Measurements from ENCODE around the gene BCL2.
"Not testable (repeated sequence)": the region's sequence is repeated elsewhere in the genome, so short reads cannot be mapped to it uniquely, and the experiment has no call there.

BCL2 gene

DNA sequence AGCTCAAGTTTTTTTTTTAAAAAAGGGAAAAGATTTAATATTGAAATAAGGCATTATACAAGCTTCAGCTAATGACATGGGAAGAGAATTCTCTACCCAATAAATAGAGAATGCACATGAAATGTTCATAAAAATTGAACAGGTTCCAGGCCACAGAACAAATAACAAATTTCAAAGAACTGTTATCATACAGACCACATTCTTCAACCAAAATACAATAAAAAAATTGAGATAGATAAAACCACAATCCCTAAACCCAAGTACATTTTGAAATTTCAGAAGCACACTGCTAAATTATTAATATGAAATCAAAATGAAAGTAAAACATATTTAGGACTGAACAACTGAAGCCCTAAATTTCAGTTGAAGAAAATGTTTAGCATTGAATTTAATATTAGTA is 89.6 kb downstream of the BCL2 start:
- no peak for DNase-seq

DNA sequence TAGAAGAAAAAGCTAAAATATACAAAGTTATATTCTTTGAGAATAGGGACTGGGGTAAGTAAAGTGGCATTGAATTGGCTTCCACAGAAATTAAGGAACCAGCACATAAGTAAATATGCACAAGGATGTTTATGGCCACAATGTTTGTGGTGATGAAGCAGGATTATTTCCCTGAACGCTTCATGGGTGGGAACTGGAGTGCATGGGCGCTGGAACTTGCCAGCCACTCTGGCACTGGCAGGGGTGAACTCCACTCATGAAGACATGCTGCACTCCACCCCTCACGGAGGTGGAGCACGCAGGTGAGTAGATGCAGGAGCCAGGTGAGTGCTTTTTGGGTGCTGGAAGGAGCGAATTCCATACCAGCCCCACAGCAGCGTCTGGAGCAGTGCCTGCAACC is 94.1 kb downstream of the BCL2 start:
- no peak for DNase-seq

DNA sequence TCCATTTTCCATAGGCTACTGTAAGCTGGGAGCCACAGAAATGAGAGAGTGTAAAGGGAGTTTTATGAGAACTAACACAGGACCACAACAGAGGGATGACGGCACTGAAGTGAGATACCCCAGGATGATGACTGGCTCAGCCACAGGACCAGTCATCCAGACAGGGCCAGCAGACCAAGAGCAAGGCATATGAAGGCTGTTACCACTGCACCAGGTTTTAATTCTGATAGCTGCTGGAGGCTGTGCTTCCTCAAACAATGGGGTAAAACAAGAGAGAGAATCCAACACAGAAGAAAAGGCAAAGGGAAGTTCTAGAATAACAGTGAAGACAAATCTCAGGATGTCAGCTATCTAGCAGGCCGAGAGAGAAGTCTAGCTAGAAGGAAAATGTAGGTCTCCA is 94.9 kb downstream of the BCL2 start:
- no peak for DNase-seq

DNA sequence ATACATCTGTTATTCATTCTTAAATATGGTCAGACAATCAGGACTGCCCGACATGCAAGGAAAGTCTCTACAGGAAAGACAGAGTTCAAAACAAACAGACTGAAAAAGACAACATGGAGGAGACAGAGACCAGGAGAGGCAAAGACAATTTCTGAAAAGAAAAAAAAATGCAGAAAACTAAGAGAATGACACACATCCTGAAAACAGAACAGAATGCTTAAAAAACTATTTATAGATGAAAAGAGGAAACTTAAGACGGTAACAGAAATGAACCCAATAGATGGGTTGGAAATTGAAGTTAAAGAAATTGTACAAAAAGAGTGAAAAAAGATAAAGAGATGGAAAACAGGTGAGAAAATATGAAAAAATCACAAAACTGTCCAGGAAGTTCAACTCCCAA is 95.7 kb downstream of the BCL2 start:
- DNase-seq, result no peak

DNA sequence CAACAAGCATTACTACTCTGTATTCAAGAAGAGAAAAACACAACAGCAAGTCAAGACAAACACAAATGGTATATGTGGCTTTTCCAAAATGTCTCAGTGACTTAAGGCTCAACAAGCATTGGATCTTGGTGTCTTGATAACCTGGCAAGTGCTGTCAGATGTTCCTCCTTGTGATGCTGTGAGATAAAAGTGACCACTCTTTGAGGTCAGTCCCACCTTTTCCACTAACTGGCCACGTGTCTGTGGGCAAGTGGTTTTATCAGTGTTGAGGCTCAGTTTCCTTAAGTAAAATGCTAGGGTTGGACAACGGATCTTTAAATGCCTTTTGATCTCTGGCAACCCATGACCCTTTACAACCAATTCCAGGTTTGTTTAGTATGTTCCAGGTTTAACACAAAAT is 98.7 kb downstream of the BCL2 start:
- DNase-seq, result no peak

DNA sequence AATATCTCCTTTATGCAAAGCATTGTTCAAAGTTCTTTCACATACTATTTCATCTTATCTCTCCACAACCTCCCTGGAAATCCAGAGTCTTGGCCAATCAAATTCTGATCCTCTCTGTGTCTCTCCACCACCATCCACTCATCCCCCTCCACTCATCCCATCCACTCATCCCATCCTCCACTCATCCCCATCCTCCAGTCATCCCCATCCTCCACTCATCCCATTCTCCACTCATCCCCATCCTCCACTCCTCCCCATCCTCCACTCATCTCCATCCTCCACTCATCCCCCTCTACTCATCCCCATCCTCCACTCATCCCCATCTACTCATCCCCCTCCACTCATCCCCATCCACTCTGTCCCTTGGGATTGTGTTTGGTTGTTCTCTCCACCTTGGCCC is 101.1 kb downstream of the BCL2 start:
- no peak for DNase-seq

DNA sequence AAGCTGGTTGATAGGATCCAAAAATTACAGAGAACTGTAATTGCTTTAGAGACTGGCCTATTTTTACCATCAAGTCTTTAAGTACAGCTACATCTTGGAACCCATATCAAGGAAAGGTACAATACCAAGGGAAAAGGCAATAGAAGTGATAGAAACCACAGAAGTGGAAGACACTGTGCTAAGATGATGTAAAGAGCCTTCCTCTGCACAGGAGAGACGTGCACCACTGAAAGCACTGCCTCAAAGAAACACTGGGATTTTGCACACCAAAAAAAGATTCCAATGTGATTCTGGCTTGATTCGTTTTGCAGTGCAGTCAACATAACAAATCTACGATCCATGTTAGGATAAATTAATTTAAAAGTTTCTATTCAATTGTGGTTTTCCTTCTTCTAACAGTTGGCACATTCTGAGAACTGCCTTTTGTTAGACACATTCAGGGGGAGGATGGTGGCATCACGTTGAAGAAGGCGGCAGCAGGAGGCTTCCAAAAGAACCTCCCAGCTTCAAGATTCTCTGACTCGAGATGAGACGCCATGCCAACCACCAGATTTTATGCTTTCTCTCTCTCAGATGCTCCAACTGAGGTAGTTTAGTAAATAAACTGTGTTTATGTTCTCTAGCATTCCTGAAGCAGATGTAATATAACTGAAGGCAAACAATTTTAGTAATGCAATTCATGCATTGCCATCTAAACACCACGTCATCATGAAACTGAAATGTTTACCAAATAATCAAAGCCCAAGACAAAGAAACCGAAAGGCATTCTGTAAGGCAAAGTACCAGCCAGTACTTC is 102.9 kb downstream of the BCL2 start:
- no peak for DNase-seq

DNA sequence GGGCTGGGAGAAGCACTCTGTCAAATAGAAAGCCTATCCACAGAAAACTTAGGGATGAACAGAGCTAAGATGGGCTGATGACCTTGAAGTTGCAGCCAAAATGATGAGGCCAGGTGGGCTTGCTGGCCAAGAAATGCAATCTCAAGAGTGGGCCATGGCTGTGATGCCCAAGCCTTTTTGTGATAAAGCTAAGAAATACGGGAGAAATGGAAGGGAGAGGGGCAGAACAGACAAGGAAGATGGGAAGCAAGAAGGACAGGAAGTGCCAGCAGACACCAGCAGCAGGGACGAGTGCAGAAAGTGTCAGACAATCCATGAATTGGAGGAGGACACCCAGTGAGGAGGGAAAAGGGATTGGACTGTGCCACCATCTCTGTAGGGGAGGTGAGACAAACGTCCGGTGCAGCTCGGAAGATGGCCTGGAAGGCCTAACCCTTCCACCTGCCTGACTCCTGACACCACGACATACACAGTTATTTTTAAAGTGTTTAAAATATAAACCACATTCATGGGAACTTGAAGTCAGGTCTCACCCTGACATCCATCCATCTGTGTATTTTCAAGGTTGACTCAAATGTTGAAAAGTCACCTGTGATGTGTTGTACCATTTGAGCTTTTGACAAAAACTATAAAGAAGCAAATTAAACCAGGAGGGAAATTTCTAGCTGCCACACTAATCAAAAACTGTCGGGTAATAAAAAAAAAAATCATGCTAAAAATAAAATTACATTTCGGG is 105.5 kb downstream of the BCL2 start:
- no peak for DNase-seq

DNA sequence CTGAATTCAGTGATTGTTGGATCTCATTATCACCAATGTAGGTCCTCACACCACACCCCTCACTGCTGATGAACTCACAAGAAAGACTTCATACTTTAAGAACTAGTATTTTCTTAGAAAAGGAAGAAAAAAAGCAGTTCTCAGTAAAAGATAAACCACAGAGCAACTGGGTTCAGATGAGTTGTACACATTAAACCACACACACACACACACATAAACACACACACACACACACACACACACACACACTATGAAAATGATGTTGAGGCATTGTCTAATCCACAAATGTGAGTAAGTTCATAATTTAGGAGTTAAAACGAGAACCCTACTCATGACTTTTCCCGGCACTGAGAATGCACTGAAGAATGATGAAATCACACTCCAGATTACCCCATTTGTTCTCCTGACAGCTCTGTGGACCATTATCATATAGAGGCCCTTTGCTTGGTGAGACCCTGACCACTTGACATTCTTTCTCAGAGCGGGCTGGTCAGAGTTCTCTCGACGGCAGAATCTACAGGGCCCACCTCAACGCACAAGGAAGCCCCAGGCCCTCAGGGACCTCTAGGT is 106.2 kb downstream of the BCL2 start:
- no peak for DNase-seq

DNA sequence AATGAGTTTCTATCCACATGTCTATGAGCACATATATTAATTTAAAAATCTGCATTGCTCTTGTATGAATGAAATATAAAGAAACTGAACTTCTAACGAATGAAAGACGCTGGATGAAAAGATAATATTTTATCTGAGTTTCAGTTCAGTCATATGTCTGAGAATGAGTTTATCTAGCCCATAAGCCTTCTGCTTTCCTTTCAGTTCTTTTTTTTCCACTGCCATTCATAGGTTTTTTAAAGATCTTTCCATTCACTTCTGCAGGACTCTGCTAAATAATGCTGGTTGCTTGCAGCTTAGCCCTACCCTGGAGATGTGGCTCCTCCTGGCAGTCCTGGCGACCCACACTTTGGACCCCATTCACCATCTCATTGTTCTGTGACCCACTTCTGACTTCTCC is 109.0 kb downstream of the BCL2 start:
- no peak for DNase-seq

DNA sequence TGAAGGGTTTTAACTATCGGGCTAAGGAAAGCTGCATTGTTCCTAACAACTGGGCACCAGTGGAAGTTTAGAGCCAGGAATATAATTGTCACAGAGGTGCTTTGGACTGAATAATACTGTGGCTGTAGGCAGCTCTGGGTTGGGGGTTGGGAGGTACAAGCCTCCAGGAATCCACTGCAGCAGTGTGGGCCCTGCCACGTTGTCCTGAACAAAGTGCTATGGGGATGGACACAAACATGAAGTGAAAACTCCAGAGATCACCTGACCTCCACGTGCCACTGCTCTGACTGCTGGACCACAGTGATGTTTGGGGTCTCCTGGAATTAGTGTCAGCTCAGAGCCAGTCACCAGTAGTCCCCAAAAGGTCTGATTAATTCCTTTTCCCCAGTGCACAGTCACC is 110.9 kb downstream of the BCL2 start:
- DNase-seq, result no peak

DNA sequence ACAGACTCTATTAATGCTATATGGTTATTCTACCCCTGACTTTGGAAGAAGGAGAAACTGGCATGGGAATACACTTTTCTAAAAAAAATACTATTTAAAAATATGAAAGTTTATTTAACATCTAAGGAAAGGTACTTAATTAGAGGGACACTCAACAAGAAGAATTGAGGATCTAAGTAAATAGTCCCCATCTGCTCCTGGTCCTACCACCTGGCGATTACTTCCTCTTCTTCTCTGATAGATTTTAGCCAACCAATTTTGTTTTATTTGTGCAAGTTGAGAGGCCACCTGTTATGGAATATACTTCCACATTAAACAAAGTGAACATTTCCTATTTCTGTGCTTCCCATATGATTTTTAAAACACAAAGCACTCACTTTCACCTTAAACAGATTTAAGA is 111.7 kb downstream of the BCL2 start:
- DNase-seq, result no peak

DNA sequence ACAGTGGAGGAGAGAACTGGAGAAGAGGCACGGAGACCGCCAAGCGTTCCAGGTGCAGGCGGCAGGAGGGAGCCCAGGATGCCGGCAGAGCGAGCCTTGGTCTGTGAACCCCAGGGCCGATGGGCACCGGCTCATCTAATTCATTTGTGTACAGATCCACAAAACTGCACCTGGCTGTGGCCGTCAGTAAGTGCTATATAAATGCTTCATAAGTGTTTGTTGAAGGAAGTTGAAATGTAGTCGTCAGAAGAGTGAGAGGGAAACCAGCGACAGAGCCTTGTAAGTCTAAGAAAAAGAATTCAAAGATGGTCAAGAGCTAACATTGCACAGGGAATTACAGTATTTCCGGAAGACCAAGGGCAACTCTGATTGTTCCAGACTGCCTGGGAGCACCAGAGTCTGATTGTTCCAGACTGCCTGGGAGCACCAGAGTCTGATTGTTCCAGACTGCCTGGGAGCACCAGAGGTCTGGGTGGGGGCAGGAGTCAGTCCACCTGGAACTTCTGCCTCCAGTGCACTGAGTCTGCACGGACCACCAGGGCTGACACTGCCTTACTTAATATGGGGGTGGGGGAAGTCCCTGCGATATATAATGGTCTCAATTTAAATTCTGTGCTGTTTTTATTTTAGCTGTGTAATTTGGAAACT is 112.3 kb downstream of the BCL2 start:
- no peak for DNase-seq

DNA sequence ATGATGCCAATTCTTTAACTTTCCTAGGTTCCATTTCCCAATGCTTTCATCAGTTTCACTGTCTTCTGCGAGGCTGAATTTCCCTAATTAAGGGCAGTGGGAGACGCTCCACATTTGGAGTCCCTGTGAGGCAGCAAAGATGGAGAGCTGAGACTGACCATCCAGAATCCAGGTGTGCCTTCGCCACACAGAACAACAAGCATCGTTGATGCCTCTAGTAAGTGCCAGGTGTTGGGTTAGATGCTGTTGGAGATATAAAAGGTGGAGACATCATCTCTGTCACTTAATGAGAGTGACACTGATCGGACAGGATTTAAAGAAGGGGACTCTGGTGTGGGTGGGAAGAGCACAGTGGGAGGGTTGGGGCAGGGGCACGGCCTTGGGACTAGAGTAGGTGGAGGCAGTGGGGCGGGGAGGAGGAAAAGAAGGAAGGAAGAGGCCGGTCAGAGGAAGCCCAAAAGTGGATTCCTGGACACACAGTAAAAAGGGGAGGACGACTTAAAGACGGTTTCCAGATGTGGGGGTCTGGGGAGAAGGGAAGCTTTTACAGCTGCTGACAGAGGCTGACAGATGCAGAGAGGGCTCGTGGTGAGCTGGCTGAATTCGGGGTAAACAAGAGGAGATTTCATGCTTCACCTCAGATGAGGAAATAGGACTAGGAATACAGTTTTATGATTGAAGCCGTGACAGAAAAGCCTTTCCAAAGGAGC is 113.0 kb downstream of the BCL2 start:
- no peak for DNase-seq

DNA sequence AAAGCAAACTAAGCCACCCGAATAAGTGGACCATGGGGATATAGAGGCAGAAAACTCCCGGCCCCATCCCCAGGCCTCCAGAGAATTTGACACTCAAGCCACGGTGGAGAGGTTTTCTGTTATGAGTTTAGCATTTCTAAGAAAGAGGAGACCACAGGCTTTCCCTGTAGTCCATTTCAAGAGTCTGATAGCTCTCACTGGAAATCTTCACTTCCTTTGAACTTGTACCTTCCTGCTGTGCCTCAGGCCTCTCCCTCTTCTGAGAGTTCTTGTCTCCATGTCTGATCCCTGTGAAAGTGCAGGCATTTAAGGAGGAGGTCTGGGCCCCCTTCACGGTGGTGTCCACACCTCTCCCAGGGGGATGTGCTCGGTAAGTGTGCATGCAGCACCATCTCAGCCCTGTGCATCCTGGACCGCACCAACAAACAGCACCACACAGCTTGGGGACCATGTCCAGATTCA is 113.7 kb downstream of the BCL2 start:
- DNase-seq, result no peak

DNA sequence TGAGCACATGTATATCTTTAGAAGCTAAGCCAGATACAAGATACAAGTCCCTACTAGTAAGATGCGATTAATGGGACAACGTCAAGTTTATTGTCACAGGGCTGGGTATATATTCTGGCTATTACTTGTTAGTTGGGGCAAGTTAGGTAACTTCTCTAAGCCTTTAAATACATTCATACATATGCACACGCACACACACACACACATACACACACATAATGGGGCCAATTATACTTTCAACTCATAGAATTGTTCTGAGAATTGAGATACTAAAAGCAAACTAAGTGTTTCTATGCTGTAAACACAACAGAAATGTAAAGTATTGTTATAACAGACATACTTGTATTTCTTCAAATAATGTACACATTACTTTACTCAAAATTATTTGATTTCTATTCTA is 116.1 kb downstream of the BCL2 start:
- no peak for DNase-seq

DNA sequence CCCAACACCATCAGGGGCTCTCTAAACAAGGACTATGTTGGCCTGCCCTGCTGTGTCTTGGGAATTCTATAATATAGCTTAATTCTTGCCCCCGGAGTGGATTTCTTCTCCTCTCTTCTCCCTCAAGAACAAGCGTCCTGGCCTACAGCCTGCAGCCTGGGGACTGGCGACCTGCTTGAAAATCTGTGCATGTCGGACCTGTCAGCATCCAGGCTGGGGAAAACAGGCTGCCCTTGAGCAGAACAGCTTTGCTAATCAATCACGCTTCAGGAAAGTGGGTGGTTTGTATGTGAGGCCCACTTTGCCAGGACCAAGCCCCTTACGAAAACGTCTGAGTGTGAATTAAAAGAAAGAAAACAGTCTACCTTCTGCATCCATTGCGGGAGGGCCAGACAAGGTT is 116.7 kb downstream of the BCL2 start:
- no peak for DNase-seq

DNA sequence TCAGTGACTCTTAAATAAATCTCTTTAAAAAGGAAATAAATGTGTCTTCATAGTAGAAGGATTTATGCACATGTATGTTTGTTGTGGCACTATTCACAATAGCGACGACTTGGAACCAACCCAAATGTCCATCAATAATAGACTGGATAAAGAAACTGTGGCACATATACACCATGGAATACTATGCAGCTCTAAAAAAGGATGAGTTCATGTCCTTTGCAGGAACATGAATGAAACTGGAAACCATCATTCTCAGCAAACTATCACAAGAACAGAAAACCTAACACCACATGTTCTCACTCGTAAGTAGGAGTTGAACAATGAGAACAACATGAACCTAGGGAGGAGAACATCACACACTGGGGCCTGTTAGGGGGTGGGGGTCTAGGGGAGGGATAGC is 118.1 kb downstream of the BCL2 start:
- DNase-seq, result not testable (repeated sequence)

DNA sequence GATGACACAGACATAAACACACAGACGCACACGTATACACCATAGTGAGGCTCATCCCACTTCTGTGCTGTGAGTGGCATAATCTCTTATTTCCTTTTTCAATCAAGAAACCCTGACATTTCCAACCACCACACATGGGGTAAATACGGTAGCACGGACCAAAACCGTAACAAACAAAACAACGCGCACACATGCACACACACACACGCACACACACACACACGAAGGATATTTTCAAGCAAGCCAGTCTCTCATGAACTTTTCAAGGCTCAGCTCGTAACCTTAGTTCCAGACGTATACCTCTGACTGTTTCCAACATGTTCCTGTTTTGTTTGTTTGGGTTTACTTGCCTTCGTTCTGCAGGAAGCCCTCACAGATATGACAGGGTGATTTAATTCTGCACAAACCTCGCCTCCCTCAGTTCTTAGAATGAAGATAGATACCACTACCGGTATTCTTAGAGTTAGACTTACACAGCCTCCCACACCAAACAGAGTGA is 119.8 kb downstream of the BCL2 start:
- DNase-seq, result no peak

DNA sequence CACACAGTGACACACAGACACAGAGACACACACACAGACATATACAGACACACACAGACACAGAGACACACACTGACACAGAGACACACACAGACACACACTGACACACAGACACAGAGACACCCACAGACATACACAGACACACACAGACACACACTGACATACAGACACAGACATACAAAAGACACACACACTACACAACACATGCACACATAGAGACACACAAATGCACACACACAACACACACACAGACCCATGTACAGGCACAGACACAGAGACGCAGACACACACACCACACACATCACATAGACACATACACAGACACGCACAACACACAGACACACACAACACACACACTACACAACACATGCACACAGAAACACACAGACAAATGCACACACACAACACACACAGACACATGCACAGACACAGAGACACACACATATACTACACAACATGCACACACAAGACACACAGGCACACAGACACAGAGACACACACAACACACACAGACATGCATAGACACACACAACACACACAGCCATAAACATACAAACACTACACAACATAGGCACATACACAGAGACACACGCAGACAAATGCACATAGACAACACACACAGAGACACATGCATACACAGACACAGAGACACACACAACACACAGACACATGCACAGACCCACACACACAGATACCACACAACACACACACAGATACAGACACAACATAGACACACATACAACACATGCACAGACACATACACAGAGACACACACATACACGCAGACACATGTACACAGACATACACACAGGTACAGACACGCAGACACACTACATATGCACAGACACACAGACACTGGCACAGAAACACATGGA is 120.5 kb downstream of the BCL2 start:
- DNase-seq, result no peak

DNA sequence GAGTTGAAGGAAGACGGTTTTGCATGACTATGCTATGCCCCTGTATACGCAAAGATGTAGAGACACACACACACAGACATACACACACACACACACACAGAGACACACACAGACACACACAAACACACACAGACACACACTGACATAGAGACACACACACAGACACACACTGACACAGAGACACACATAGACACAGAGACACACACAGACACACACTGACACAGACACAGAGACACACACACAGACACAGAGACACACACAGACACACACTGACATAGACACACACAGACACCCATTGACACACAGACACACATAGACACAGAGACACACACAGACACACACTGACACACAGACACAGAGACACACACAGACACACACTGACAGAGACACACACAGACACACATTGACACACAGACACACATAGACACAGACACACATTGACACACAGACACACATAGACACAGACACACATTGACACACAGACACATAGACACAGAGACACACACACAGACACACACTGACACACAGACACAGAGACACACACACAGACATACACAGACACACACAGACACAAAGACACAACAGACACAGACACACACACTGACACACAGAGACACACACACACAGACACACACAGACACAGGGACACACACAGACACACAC is 121.3 kb downstream of the BCL2 start:
- no peak for DNase-seq

Measured in NCI-H2081 treated with DMSO at 0.1 percent for 48 hours (cell line).